Activated CD8-positive, alpha-beta memory T cell treated with anti-CD3 and anti-CD28 coated beads, Interleukin-2, amount 50 U/mL, for 4 hours (primary cell): ENCODE results near the gene OR52E5.

ENCODE experiments used
- DNase-seq: peaks from one replicate; pipeline ENCODE4 v3.0.0-alpha.2; 2020

The OR52E5 gene

DNA sequence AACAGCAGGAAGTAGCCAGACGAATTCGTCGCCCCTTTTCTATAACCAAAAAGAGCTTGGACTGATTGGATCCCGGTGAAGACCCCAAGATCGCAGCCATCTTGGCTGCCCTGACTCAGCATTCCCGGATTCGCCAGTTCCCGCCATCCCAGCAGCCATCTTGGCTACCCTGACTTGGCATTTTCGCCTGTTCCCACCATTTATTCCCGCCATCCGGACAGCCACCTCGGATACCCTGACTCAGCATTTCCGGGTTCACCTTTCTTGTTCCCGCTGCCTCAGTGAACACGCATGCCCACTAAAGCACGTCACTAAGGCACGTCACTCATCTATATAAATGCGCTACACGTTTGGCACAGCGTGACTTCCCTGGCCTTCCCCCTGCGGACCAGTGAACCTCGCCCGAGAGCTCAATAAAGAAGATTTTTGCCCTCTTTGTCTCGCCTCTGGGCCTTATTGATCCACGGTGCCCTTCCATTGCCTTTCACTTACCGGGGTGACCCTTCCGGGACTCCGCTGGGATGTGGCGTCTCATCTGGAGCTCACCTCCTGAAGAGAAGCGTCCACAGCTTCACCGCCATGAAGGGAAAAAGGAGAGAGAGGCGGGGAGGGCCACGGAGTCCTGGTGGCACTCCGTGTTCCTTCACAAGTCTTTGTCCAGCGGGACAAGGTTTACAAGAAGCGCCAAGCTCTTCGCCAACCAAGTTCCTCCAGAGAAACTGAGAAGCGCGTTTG lies 45.0 kb downstream of the OR52E5 start:
- no peak for DNase-seq

DNA sequence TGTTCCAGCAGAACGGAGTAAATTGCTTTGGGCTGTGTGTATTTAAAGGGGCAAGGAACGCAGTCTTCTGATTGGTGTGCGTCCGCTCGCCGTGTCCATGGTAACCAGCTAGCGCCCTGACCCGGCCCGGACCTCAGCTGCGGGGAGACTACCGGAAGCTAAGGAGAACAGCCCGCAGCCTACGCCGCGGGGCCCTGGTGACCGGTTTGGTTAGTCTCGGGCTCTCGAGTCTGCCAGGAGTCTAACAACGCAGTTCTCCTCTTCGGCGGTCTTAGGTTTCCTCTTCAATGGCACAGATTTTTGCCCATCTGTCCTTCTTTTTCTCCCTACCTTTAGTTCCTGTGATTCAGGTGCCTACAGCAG lies 45.6 kb downstream of the OR52E5 start:
- no peak for DNase-seq

DNA sequence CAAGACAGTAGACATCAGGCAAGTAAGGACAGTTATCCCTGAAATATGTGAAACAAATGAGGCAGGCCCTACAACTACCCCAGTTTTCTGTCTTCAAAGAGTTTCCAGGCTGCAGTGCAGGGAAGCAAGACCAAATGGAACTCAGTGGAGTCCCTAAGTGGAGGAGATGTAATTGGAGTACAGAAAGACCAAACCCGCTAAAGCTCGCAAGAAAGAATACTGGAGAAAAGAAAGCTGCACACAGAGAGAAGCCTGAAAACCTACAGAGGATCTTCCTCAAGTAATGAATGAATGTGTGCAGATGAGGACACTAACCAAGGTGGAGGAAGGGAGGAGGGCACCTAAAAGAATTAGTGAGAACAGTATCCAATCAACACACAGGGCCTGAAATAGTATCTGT lies 47.7 kb downstream of the OR52E5 start:
- no peak for DNase-seq

DNA sequence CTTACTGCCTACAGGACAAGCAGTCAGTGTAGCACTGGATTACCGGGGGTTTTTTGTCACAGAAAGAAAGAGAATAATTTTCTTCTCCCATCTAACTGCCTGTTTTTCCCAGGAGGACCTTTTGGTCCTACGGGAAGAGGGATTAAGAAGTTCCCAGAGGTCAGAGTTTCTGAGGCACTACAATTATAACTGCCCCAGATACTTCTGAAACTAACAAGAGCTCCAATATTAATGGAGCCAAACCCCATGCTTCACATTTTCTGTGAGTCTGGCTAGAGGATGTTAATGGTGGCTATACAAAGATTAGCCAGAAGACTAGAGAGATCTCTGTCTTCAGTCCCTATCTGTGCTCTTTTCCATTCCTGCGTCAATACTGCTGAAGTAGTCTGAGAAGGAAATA lies 48.9 kb downstream of the OR52E5 start, which contains the start of gene OR56A3:
Gene OR56A3 (plus strand): TSS at position 301 of the 400 bp plus-strand sequence. CDS start 5,096 bp downstream, outside the sequence.
- no peak for DNase-seq
